H9 (cell line): ENCODE measurements around the gene RNU6-1. TPM values are rescaled to one million over a fixed set of nuclear protein-coding genes. Genes with fewer than 3 reads are reported as not detected.
A peak's percentile ranks its signal among the peaks of the same experiment; 100 is the strongest.

Experiments
- DNase-seq: peaks from one replicate; pipeline ENCODE4 v3.0.0-alpha.2; 2017
- H2AFZ ChIP-seq: one replicate; pipeline ENCODE4 v1.6.1; 2013; ENCODE audit warnings: mild to moderate bottlenecking, low read length, control low read depth, moderate library complexity
- H2AK5ac ChIP-seq: 2 replicates; pipeline ENCODE4 v1.6.1; 2013; ENCODE audit warnings: low read length, control low read depth, mixed read lengths; ENCODE audit not compliant: insufficient read length
- H2BK120ac ChIP-seq: one replicate; pipeline ENCODE4 v1.6.1; 2013; ENCODE audit warnings: low read depth, mild to moderate bottlenecking, low read length, control low read depth, inconsistent platforms; ENCODE audit not compliant: poor library complexity, severe bottlenecking
- H2BK12ac ChIP-seq: 2 replicates; pipeline ENCODE4 v1.6.1; 2013; ENCODE audit warnings: low read length, control low read depth, mixed read lengths, low read depth; ENCODE audit not compliant: insufficient read length
- H2BK15ac ChIP-seq: 2 replicates; pipeline ENCODE4 v1.6.1; 2013; ENCODE audit warnings: low read depth, low read length, control low read depth
- H2BK20ac ChIP-seq: one replicate; pipeline ENCODE4 v1.6.1; 2013; ENCODE audit warnings: low read depth, mild to moderate bottlenecking, low read length, control low read depth, inconsistent platforms; ENCODE audit not compliant: poor library complexity, severe bottlenecking
- H2BK5ac ChIP-seq: 2 replicates; pipeline ENCODE4 v1.6.1; 2013; ENCODE audit warnings: low read length, control low read depth, mixed read lengths; ENCODE audit not compliant: insufficient read length
- H3K14ac ChIP-seq: 2 replicates; pipeline ENCODE4 v1.6.1; 2013; ENCODE audit warnings: low read length, control low read depth; ENCODE audit not compliant: insufficient read depth
- H3K18ac ChIP-seq: 2 replicates; pipeline ENCODE4 v1.6.1; 2013; ENCODE audit warnings: low read depth, mild to moderate bottlenecking, mixed read lengths, low read length, control low read depth; ENCODE audit not compliant: insufficient read length
- H3K23ac ChIP-seq: 2 replicates; pipeline ENCODE4 v1.6.1; 2013; ENCODE audit warnings: low read length, control low read depth, mixed read lengths, low read depth; ENCODE audit not compliant: insufficient read length
- H3K23me2 ChIP-seq: 2 replicates; pipeline ENCODE4 v1.6.1; 2013; ENCODE audit warnings: low read depth, mild to moderate bottlenecking, mixed read lengths, low read length, control low read depth; ENCODE audit not compliant: insufficient read length, poor library complexity, severe bottlenecking
- H3K27ac ChIP-seq: 2 replicates; pipeline ENCODE4 v1.5.1; 2013; ENCODE audit warnings: low read length, control low read depth, mixed read lengths, low read depth; ENCODE audit not compliant: insufficient read length
- H3K27me3 ChIP-seq: 2 replicates; pipeline ENCODE4 v1.6.1; 2013; ENCODE audit warnings: low read length, control low read depth, inconsistent platforms; ENCODE audit not compliant: insufficient read depth
- H3K4ac ChIP-seq: 2 replicates; pipeline ENCODE4 v1.6.1; 2013; ENCODE audit warnings: low read depth, mild to moderate bottlenecking, control low read depth, inconsistent platforms, low read length, moderate library complexity
- H3K4me1 ChIP-seq: 2 replicates; pipeline ENCODE4 v1.6.1; 2013; ENCODE audit warnings: low read length, control low read depth, inconsistent platforms; ENCODE audit not compliant: insufficient read depth
- H3K4me2 ChIP-seq: 2 replicates; pipeline ENCODE4 v1.6.1; 2013; ENCODE audit warnings: low read length, control low read depth, mixed read lengths; ENCODE audit not compliant: insufficient read length, insufficient read depth
- H3K56ac ChIP-seq: 2 replicates; pipeline ENCODE4 v1.6.1; 2013; ENCODE audit warnings: low read depth, mild to moderate bottlenecking, mixed read lengths, low read length, control low read depth; ENCODE audit not compliant: insufficient read length
- H3K79me1 ChIP-seq: 2 replicates; pipeline ENCODE4 v1.6.1; 2013; ENCODE audit warnings: low read depth, mild to moderate bottlenecking, moderate library complexity, low read length, control low read depth, inconsistent platforms; ENCODE audit not compliant: insufficient read depth, poor library complexity, severe bottlenecking
- H3K79me2 ChIP-seq: 2 replicates; pipeline ENCODE4 v1.6.1; 2013; ENCODE audit warnings: low read length, control low read depth, inconsistent platforms; ENCODE audit not compliant: insufficient read depth
- H3K9ac ChIP-seq: 2 replicates; pipeline ENCODE4 v1.6.1; 2013; ENCODE audit warnings: low read length, control low read depth, mixed read lengths; ENCODE audit not compliant: insufficient read length; ENCODE audit errors: extremely low read depth
- H3K9me3 ChIP-seq: one replicate; pipeline ENCODE4 v1.6.1; 2013; ENCODE audit warnings: low read depth, low read length, inconsistent platforms; ENCODE audit not compliant: control insufficient read depth
- H3T11ph ChIP-seq: one replicate; pipeline ENCODE4 v1.6.1; 2013; ENCODE audit warnings: mild to moderate bottlenecking, low read length, control low read depth, inconsistent platforms
- H4K20me1 ChIP-seq: one replicate; pipeline ENCODE4 v1.6.1; 2013; ENCODE audit not compliant: control insufficient read depth, insufficient read length, insufficient read depth
- H4K5ac ChIP-seq: 2 replicates; pipeline ENCODE4 v1.6.1; 2013; ENCODE audit warnings: low read depth, mild to moderate bottlenecking, mixed read lengths, low read length, control low read depth; ENCODE audit not compliant: insufficient read length
- H4K8ac ChIP-seq: replicated peaks from 2 replicates; pipeline ENCODE4 v1.6.1; 2013; ENCODE audit warnings: low read length, control low read depth, mixed read lengths, low read depth; ENCODE audit not compliant: insufficient read length
- H4K91ac ChIP-seq: 2 replicates; pipeline ENCODE4 v1.6.1; 2013; ENCODE audit warnings: low read depth, mild to moderate bottlenecking, moderate library complexity, mixed read lengths, low read length, control low read depth; ENCODE audit not compliant: insufficient read length
- H3K27ac Mint-ChIP-seq, 3 experiments: 2 replicates in 2 of 3; 3 replicates in 1 of 3; pipeline ENCODE4 v1.8.0; 2020 to 2021; ENCODE audit warnings: mixed read lengths in 3 of 3, mild to moderate bottlenecking in 1 of 3, moderate library complexity in 1 of 3
- H3K27me3 Mint-ChIP-seq: 2 replicates; pipeline ENCODE4 v1.8.0; 2021; ENCODE audit warnings: low read depth, mild to moderate bottlenecking, moderate library complexity, mixed read lengths
- H3K36me3 Mint-ChIP-seq, 3 experiments: 2 replicates in 2 of 3; 3 replicates in 1 of 3; pipeline ENCODE4 v1.8.0; 2020 to 2021; ENCODE audit warnings: low read depth in 3 of 3, mixed read lengths in 3 of 3; ENCODE audit not compliant: insufficient read depth in 1 of 3
- H3K4me1 Mint-ChIP-seq, 2 experiments: 2 replicates each; pipeline ENCODE4 v1.8.0; 2020; ENCODE audit warnings: mixed read lengths in 2 of 2
- H3K4me3 Mint-ChIP-seq, 2 experiments: 2 replicates in 1 of 2; 3 replicates in 1 of 2; pipeline ENCODE4 v1.8.0; 2020 to 2021; ENCODE audit warnings: mild to moderate bottlenecking in 2 of 2, mixed read lengths in 2 of 2, moderate library complexity in 1 of 2
- H3K9me3 Mint-ChIP-seq, 2 experiments: 2 replicates in 1 of 2; 3 replicates in 1 of 2; pipeline ENCODE4 v1.8.0; 2020; ENCODE audit warnings: mild to moderate bottlenecking in 2 of 2, mixed read lengths in 2 of 2, moderate library complexity in 1 of 2
- WGBS: extraction: QIAGEN DNeasy Blood & Tissue Kit; methylation state at CpG from one replicate; pipeline ENCODE4 v1.1.7; 2013; ENCODE audit warnings: missing lambda C conversion rate, low lambda C conversion rate, mixed read lengths; ENCODE audit not compliant: insufficient read length; ENCODE audit errors: extremely low coverage; 5-methylcytosine and 5-hydroxymethylcytosine counted together
- total RNA-seq: library from RNA; stranded (reverse); gene quantifications from 2 replicates; pipeline ENCODE4 v1.2.1, GENCODE V29; 2021
- TF ChIP-seq, protein P1 (sequence below): fragments of 200-600 bp; sonication (generic); conservative IDR thresholded peaks from 3 replicates; pipeline ENCODE4 v1.8.0; 2021; ENCODE audit warnings: antibody characterized with exemption, mild to moderate bottlenecking

RNU6-1 gene
- total RNA-seq, 1 experiment from 2014 or later = not detected

DNA sequence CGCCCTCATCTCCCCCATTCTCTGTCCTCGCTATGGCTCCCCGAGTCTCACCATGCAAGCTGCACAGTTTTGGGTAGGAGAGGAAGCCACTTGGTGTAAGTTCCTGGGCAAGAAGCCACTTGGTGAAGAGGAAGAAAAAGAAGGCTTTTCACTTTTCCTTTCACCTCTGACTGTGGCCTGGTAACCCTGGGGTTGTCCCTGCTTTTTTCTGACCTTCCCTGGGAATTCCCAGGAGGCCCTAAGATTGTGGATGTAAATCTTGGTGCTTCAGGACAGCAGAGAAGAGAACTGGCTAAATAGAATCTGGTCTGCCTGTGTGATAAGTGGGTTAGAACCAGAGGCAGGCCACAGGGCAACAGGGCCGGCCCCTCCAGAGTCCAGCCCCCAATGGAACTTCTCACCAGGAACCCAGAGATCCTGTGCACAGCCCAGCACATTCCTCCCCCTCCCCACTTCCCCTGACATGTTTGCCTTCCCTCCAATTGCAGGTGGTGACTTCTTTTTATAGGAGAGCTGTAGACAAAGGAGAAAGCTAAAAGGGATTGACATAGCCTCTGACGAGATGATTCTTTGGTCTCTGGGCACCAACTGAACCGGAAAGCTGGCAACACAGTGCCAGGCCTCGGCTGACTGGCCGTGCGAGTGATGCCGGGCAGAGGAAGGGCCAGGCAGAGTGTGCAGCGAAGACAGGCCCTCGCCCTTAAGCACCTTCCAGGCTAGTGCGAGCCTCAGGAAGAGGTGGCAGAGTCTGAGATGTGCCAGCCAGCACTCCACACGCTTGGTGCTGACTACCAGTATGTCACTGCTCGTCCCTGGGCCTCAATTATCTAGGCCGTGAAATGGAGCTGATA, 34.0 kb downstream of the RNU6-1 start:
- H3K27me3 ChIP-seq = no peaks in the 10 kb centered on the region
- no peak overlapping the region for H3T11ph ChIP-seq
- H2AFZ ChIP-seq = no peak overlapping the region
- H3K27ac ChIP-seq = no peak overlapping the region
- H2BK20ac ChIP-seq = no peak overlapping the region
- H3K27me3 Mint-ChIP-seq = no peaks in the 10 kb centered on the region; the same call in 1 of the 2 replicates
- no peak overlapping the region for H3K18ac ChIP-seq
- no peak overlapping the region for H2BK5ac ChIP-seq
- H4K8ac ChIP-seq = no peak overlapping the region
- H3K27ac Mint-ChIP-seq = no peak overlapping the region
- H4K5ac ChIP-seq = no peak overlapping the region
- H3K36me3 Mint-ChIP-seq = no peaks in the 10 kb centered on the region; a peak in 1 of 7 replicates
- no peak overlapping the region for H2BK12ac ChIP-seq
- peak overlapping the region in 1 of 2 experiments; percentile 35; a peak in 2 of 5 replicates for H3K4me3 Mint-ChIP-seq
- DNase-seq = no peak
- H3K4me1 ChIP-seq = peaks cover 2% of the 10 kb centered on the region; the same call in 1 of the 2 replicates
- H3K4ac ChIP-seq = no peak overlapping the region
- WGBS = no CpG with 5 or more reads among the region's 16 CpGs
- H4K91ac ChIP-seq = no peak overlapping the region
- no peak overlapping the region for H3K9ac ChIP-seq
- no peaks in the 10 kb centered on the region for H3K79me2 ChIP-seq
- H3K9me3 Mint-ChIP-seq = no peaks in the 10 kb centered on the region
- no peak overlapping the region for H3K23ac ChIP-seq
- no peak overlapping the region for H2AK5ac ChIP-seq
- H2BK15ac ChIP-seq = no peak overlapping the region
- TF ChIP-seq, protein P1, sequence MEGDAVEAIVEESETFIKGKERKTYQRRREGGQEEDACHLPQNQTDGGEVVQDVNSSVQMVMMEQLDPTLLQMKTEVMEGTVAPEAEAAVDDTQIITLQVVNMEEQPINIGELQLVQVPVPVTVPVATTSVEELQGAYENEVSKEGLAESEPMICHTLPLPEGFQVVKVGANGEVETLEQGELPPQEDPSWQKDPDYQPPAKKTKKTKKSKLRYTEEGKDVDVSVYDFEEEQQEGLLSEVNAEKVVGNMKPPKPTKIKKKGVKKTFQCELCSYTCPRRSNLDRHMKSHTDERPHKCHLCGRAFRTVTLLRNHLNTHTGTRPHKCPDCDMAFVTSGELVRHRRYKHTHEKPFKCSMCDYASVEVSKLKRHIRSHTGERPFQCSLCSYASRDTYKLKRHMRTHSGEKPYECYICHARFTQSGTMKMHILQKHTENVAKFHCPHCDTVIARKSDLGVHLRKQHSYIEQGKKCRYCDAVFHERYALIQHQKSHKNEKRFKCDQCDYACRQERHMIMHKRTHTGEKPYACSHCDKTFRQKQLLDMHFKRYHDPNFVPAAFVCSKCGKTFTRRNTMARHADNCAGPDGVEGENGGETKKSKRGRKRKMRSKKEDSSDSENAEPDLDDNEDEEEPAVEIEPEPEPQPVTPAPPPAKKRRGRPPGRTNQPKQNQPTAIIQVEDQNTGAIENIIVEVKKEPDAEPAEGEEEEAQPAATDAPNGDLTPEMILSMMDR = no peak
- H3K9me3 ChIP-seq = no peaks in the 10 kb centered on the region
- H3K4me1 Mint-ChIP-seq = peaks cover 14 to 24% of the 10 kb centered on the region in 2 experiments
- no peaks in the 10 kb centered on the region for H3K79me1 ChIP-seq
- H3K23me2 ChIP-seq = no peaks in the 10 kb centered on the region
- H3K4me2 ChIP-seq = no peak overlapping the region
- H2BK120ac ChIP-seq = no peak overlapping the region
- H4K20me1 ChIP-seq = no peaks in the 10 kb centered on the region
- peak overlapping the region; percentile 62; the same call in 1 of the 2 replicates for H3K14ac ChIP-seq
- H3K56ac ChIP-seq = no peak overlapping the region
